ENCODE results near the gene GBF1.

DNA sequence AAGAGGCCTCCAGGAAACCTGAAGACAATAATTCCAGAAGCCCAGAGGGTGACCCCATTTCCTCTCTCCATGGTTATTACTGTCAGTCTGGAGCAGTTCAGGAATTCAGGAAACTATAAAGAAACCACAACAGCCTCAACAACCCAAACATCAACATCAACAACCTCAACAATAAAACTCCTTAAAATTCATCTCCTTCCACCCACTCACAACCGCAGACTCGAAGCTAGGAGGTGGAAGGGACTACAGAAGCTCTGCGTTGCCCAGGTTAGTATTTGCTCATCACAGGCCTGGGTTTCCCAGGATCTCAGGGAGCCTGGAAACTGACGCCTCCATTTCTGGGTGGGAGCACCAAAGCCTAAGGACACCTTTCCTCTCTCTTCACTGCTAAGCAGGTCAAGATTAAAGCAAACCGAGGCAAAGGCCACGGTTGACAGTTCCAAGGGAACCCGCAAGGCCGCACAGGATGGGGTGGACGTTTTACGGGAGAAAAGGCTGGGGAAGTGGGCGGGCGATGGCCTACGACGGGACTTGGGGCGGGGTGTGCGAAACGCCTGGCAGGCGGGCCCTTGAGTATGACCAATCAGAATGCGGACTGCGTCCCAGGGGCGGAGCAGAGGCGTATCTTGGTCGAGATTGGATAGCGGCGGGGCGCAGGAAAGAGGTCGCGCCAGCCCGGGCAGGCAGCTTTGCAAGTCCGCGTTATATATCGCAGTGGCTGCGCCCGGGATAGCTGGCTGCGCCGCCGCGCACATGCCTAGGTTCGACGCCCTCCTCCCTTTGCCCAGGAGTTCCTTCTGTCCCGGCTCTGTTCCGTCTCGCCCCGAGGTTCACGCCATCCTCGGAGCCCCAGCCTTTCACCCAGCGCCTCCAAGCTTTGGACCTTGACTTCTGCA lies 19.4 kb upstream of the GBF1 start, which contains the start of gene ELOVL3:
- TF ChIP-seq CTCF (IDR thresholded peaks at IDR 0.05), result peak in 1 of 4 experiments; percentile 23
- no peak for TF ChIP-seq POLR2A (IDR thresholded peaks at IDR 0.05)
- TF ChIP-seq EP300 (IDR thresholded peaks at IDR 0.05), result no peak
- peak; percentile 3 for TF ChIP-seq POLR2AphosphoS5 (IDR thresholded peaks at IDR 0.05)

Data from gastroesophageal sphincter (tissue), 3 donors.